Spleen (tissue), 11 donors: ENCODE measurements around the gene TMEM204. TPM values are rescaled to one million over a fixed set of nuclear protein-coding genes. Genes with fewer than 3 reads are reported as not detected.

Experiments
- DNase-seq: peaks from one replicate; pipeline ENCODE4 v3.0.0-alpha.2; 2020
- H3K27ac ChIP-seq, 8 donors: fragments of 200-600 bp; sonication (generic) in 7 of 8; 1 replicate in 4 of 8; 2 replicates in 4 of 8; pipeline versions ENCODE4 v1.5.0 to v1.8.0; 2016 to 2021; ENCODE audit warnings: inconsistent platforms in 4 of 8, mild to moderate bottlenecking in 4 of 8, moderate library complexity in 1 of 8
- H3K27me3 ChIP-seq, 7 donors: fragments of 200-600 bp; sonication (generic) in 6 of 7; replicated peaks in 1 of 7; 1 replicate in 4 of 7; 2 replicates in 3 of 7; pipeline versions ENCODE4 v1.5.0 to v1.8.0; 2016 to 2021; ENCODE audit warnings: inconsistent platforms in 3 of 7, mild to moderate bottlenecking in 1 of 7
- H3K36me3 ChIP-seq, 6 donors: fragments of 200-600 bp; sonication (generic) in 5 of 6; 1 replicate in 4 of 6; 2 replicates in 2 of 6; pipeline versions ENCODE4 v1.5.0 to v1.8.0; 2016 to 2021; ENCODE audit warnings: inconsistent platforms in 2 of 6
- H3K4me1 ChIP-seq, 6 donors: fragments of 200-600 bp; sonication (generic) in 5 of 6; 1 replicate in 3 of 6; 2 replicates in 3 of 6; pipeline versions ENCODE4 v1.5.0 to v1.8.0; 2016 to 2021; ENCODE audit warnings: inconsistent platforms in 3 of 6
- H3K4me3 ChIP-seq, 8 donors: fragments of 200-600 bp; sonication (generic) in 7 of 8; 1 replicate in 4 of 8; 2 replicates in 4 of 8; pipeline versions ENCODE4 v1.5.0 to v1.8.0; 2016 to 2021; ENCODE audit warnings: inconsistent platforms in 4 of 8, mild to moderate bottlenecking in 4 of 8, moderate library complexity in 2 of 8
- H3K9me3 ChIP-seq, 8 donors: fragments of 200-600 bp; sonication (generic) in 7 of 8; 1 replicate in 4 of 8; 2 replicates in 4 of 8; pipeline versions ENCODE4 v1.5.0 to v1.8.0; 2016 to 2021; ENCODE audit warnings: inconsistent platforms in 4 of 8
- POLR2A ChIP-seq, 3 donors: fragments of 450-650 bp; IDR thresholded peaks; one replicate each; pipeline ENCODE4 v1.5.1; 2017; ENCODE audit warnings: antibody characterized with exemption in 3 of 3, mild to moderate bottlenecking in 1 of 3
- POLR2AphosphoS5 ChIP-seq, 3 donors: sonication (generic); formaldehyde crosslinking; IDR thresholded peaks; one replicate each; pipeline ENCODE4 v1.5.1; 2017; ENCODE audit warnings: antibody characterized with exemption in 3 of 3
- WGBS, 5 donors: extraction: QIAGEN DNeasy Blood & Tissue Kit in 3 of 5; methylation state at CpG; one replicate each; pipeline versions ENCODE4 v1.1.5 to v1.1.7; 2013 to 2018; 5-methylcytosine and 5-hydroxymethylcytosine counted together
- intact Hi-C: fragments of 100-400 bp; cut with DNase I; formaldehyde crosslinking; loops from one replicate; pipeline ENCODE4 v1.15.0; 2023; ENCODE audit warnings: low total_unique reads
- polyA plus RNA-seq, 3 donors: library from polyadenylated mRNA; stranded (reverse); fragments of 200-250 nt; gene quantifications; one replicate each; pipeline ENCODE4 v1.2.1, GENCODE V29; 2013
- total RNA-seq, 7 donors: library from RNA; depleted of rRNA in 3 of 7; stranded (reverse); fragments of >200 nt in 3 of 7; fragmentation: NEBNext Ultra II Directional in 4 of 7; extraction: Animal tissue kit (Norgen Biotek cat#: 25700) in 4 of 7; gene quantifications; one replicate each; pipeline versions ENCODE4 v1.1.0 to v1.2.1, GENCODE V29; 2016 to 2021
- TF ChIP-seq, protein P1 (sequence below), 11 experiments: fragments of 200-600 bp in 7 of 11; fragments of 450-650 bp in 4 of 11; sonication (generic) in 4 of 11; IDR thresholded peaks in 8 of 11; conservative IDR thresholded peaks in 3 of 11; 1 replicate in 7 of 11; 2 replicates in 4 of 11; pipeline versions ENCODE4 v1.4.0 to v1.8.0; 2016 to 2021; ENCODE audit warnings: antibody characterized with exemption in 11 of 11, inconsistent platforms in 4 of 11, mild to moderate bottlenecking in 1 of 11
- donor health status: healthy with polysubstance abuse.
- donor health status: DM: no; HTN: no; CAD: no; lungs with moderate emphysema.
- donor health status: DM: no; HTN: no; CAD: no.
- donor health status: Bipolar disorder and iron deficiency.
- donor health status: healthy.
- donor health status: DM: no; HTN: no; CAD: no.
- donor health status: DM: yes; HTN: yes; CAD: no.

TMEM204 gene
- total and polyA plus RNA-seq, 10 donors, result 10.1 to 47.1 (median 23.1) TPM

DNA sequence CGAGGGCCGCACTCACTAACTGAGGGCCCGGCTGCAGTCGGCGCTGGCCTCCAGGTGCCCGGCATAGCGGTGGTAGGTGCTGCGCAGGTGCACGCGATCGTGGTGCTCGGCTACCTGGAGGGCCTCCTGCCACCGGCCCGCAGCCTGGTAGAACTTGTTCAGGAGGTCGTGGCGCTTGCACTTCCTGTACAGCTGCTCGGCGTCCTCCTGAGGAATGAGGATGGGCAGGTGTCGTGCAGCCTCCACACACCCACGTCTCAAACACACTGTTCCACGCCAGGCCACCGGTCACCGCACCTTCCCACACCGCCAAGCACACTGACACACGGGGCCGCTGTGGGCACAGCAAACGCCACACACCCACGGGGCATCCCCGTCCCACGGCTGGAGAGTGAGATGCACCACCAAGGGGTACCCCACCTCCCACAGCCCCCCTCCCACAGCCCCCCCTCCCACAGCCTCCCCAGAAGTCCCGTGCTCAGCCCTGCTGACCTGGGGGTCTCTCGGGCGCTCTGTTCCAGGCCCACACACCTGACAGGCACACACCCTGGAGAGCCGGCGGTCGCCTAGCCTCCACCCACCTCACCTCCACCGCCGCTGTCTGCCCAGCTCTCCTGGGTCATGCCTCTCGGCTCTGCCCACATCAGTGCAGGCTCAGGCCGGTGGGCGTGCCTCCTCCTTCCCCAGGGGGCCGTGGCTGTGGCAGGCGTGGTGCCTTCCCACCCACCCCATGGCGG, 7.4 kb upstream of the TMEM204 start:
- intact Hi-C loops, result no loop called here
- peak overlapping the region in 1 of 8 donors; percentile 28 for H3K4me3 ChIP-seq
- H3K27ac ChIP-seq, result peak overlapping the region in 3 of 8 donors; percentile 50 to 57 (median 51)
- H3K36me3 ChIP-seq, result peaks cover 0 to 19% (median 0%) of the 10 kb centered on the region in 6 donors
- peaks cover 0 to 46% (median 25%) of the 10 kb centered on the region in 6 donors for H3K4me1 ChIP-seq
- no peaks in the 10 kb centered on the region for H3K9me3 ChIP-seq
- TF ChIP-seq, protein P1, sequence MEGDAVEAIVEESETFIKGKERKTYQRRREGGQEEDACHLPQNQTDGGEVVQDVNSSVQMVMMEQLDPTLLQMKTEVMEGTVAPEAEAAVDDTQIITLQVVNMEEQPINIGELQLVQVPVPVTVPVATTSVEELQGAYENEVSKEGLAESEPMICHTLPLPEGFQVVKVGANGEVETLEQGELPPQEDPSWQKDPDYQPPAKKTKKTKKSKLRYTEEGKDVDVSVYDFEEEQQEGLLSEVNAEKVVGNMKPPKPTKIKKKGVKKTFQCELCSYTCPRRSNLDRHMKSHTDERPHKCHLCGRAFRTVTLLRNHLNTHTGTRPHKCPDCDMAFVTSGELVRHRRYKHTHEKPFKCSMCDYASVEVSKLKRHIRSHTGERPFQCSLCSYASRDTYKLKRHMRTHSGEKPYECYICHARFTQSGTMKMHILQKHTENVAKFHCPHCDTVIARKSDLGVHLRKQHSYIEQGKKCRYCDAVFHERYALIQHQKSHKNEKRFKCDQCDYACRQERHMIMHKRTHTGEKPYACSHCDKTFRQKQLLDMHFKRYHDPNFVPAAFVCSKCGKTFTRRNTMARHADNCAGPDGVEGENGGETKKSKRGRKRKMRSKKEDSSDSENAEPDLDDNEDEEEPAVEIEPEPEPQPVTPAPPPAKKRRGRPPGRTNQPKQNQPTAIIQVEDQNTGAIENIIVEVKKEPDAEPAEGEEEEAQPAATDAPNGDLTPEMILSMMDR (IDR thresholded peaks at IDR 0.05 in 8 of 11, conservative IDR thresholded peaks at IDR 0.05 in 3 of 11), result no peak
- TF ChIP-seq POLR2A (IDR thresholded peaks at IDR 0.05) (no peak), POLR2AphosphoS5 (IDR thresholded peaks at IDR 0.05) (no peak)
- WGBS, 5 donors, result 70 to 84% (median 76%) methylated on average over 30 to 44 of the region's 44 CpGs; no CpG with 5 or more reads in 1 of the 5 donors
- no peak for DNase-seq
- H3K27me3 ChIP-seq, result no peaks in the 10 kb centered on the region

DNA sequence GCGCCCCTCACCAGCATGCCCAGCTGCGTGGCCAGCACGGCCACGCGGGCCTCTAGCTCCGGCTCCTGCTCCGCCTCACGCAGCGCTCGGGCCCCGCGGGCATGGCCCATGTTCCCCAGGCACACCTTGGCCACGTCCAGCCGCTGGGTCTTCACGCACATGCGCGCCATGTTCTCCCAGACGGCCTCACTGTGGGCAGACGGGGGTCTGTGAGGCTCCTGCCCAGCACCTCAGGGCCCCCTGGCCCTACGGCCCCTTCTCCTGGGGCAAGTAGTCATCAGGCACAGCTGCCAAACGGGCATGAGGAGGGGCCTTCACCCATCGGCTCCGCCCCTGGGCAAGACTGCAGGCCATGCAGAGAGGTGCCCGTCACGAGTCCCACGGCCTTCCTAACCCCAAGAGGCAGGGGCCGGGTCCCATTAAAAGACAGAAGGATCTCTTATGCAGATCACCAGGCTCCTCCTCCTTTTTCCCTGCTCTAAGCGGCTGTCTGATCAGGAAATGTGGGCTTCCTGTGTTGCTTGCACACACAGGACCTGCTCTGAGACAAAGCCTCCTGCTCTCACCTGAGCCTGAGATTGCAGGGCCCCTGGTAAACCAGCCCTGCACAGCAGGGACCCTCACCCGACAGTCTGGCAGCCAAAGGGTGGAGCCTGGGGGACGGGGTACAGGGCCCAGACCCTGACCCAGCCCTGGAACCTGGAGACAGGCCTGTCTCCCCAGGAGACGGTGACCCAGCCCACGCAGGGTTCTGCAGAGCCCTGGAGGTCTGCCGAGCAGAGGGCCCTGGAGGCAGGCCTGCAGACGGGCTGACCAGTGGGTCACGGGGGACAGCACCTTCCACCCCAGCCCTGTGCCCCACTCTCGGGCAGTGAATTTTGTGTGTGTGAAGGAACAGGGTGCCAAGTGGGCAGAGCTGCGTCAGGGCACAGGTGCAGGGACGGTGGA, 6.6 kb upstream of the TMEM204 start:
- no peak for TF ChIP-seq POLR2AphosphoS5 (IDR thresholded peaks at IDR 0.05)
- TF ChIP-seq POLR2A (IDR thresholded peaks at IDR 0.05), result no peak
- TF ChIP-seq, protein P1 (IDR thresholded peaks at IDR 0.05 in 8 of 11, conservative IDR thresholded peaks at IDR 0.05 in 3 of 11), result no peak
- H3K9me3 ChIP-seq, result no peaks in the 10 kb centered on the region
- no peak for DNase-seq
- intact Hi-C loops, result no loop called here
- peak overlapping the region in 1 of 8 donors; percentile 28 for H3K4me3 ChIP-seq
- no peaks in the 10 kb centered on the region for H3K27me3 ChIP-seq
- peaks cover 0 to 19% (median 0%) of the 10 kb centered on the region in 6 donors for H3K36me3 ChIP-seq
- peaks cover under 1 to 54% (median 31%) of the 10 kb centered on the region in 6 donors for H3K4me1 ChIP-seq
- 68 to 78% (median 70%) methylated on average over 24 to 38 of the region's 38 CpGs for WGBS, 5 donors
- peak overlapping the region in 6 of 8 donors; percentile 19 to 57 (median 50) for H3K27ac ChIP-seq

DNA sequence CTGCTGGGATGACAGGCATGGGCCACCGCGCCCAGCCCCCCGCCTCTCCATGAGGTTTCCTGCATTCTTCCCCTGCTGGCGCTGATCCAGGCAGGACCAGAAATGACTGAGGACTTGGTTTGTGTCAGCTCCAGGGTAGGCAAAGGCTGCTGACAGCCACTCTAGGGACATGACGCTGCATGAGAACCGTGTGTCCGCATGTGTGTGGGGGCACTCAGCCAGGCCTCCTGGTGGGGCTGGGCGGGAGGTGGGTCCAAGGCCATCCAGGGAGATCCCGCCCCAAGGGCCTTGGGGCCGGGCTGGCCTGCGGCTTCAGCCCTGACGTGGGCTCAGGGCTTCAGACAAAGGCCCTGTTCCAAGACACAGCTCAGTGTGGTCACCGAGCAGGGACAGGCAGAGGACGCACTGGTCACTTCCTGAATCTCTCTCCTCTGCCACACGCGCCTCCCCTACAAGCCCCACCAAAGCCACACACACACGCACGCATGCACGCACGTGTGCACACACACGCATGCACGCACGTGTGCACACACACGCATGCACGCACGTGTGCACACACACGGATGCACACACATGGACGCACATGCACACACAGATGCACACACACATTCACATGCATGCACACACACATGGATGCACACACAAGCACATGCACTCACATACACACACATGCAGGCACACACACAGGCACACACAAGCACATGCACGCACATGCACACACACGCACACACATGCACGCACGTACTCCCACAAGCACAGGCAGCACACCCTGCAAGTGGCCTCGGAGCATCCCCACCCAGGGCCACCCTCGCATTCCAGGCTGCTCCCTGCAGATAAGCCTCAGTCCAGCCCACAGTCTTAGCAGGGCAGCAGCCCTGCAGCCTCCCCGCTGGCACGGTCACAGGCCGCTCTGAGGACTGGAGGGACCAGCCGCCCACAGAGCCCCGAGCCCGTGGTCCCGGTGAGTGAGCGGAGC, 5.3 kb upstream of the TMEM204 start:
- no peak overlapping the region for H3K4me3 ChIP-seq
- peaks cover 12 to 67% (median 43%) of the 10 kb centered on the region in 6 donors for H3K4me1 ChIP-seq
- intact Hi-C loops, result no loop called here
- H3K27me3 ChIP-seq, result no peaks in the 10 kb centered on the region
- 56 to 72% (median 62%) methylated on average over 30 to 42 of the region's 42 CpGs for WGBS, 5 donors
- peaks cover 0 to 18% (median 0%) of the 10 kb centered on the region in 6 donors for H3K36me3 ChIP-seq
- DNase-seq, result no peak
- peak overlapping the region in 5 of 8 donors; percentile 41 to 57 (median 51) for H3K27ac ChIP-seq
- TF ChIP-seq, protein P1 (IDR thresholded peaks at IDR 0.05 in 8 of 11, conservative IDR thresholded peaks at IDR 0.05 in 3 of 11), result peak in 1 of 11 experiments; percentile 6
- peak; percentile 38 to 82 (median 78) for TF ChIP-seq POLR2AphosphoS5 (IDR thresholded peaks at IDR 0.05)
- TF ChIP-seq POLR2A (IDR thresholded peaks at IDR 0.05), result no peak
- H3K9me3 ChIP-seq, result no peaks in the 10 kb centered on the region
